Measurements from ENCODE around the gene NAALADL2. TPM values are rescaled to one million over a fixed set of nuclear protein-coding genes. Genes with fewer than 3 reads are reported as not detected.
A peak's percentile ranks its signal among the peaks of the same experiment; 100 is the strongest.

The NAALADL2 gene
- total and polyA plus RNA-seq, 2 of the 4 experiments (the other 2 are of a cell fraction): 3.8 to 19.2 TPM

DNA sequence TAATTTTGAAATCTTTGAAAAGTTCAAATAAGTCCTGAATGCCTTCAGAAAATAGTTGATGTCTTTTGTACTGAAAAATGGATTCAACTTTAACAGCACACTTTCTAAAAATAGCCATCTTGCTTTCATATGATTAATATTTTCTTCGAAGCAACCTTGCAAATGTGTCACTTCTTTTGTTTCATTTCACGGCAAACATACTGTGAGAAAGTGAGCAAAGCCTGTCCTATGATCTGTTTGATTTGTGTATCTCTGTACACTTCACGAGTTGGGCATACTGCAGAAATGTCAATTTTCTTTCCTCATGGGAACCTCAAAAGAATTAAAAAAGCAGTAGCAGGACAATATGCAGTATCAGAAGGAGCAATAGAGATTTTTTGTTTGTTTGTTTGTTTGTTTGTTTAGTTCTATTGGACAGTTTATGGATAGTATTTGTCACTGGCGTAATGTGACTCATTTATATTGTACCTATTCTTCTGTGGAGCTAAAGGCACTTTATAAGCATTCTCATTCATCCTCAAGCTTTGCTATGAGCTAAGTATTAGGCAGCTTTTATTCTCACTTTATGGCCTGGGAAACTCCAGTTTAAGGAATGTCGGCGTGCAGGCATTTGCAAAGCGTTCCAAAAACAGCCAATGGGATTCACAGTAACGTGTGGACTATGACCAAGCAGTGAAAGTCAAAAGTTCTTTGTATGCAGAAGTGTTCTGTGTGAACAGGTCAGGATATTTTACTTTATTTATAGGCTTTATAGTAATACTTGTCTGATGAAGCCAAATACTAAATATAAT, 572.0 kb downstream of the NAALADL2 start:
- Histone ChIP-seq H3K9me3 (ENCODE audit: control insufficient read depth, insufficient read depth, low read length) (no peaks in the 10 kb centered on the region), H2AK5ac (ENCODE audit: low read depth, low read length) (0 out of 2 replicates have a peak overlapping the region, but pooled peaks have one; percentile 10), H3K9ac (ENCODE audit: low read depth, low read length) (no peak overlapping the region), H2BK15ac (ENCODE audit: low read depth, low read length) (peak overlapping the region; percentile 16; the same call in 1 of the 3 replicates), H2AK9ac (replicated peaks; ENCODE audit: low read depth, low read length, poor library complexity) (no peak overlapping the region), H3K18ac (ENCODE audit: low read depth, low read length) (peak overlapping the region; percentile 99), H3K23ac (ENCODE audit: low read depth, low read length) (0 out of 2 replicates have a peak overlapping the region, but pooled peaks have one; percentile 26), H3K36me3 (ENCODE audit: control insufficient read depth, insufficient read depth, low read length) (no peaks in the 10 kb centered on the region), H3K14ac (replicated peaks; ENCODE audit: low read depth, low read length) (no peak overlapping the region; the same call in 1 of the 2 replicates), H3K56ac (ENCODE audit: extremely low read depth, insufficient read depth, low read length) (no peak overlapping the region), H4K91ac (ENCODE audit: insufficient read depth, low read depth, low read length) (peak overlapping the region; percentile 81; the same call in 1 of the 2 replicates), H3K4me2 (ENCODE audit: low read depth, low read length) (peak overlapping the region; percentile 20; the same call in 1 of the 2 replicates), H3K79me1 (ENCODE audit: low read depth in 1 of 2, low read length in 2 of 2) (no peaks in the 10 kb centered on the region), H2BK5ac (ENCODE audit: low read depth, low read length, poor library complexity, severe bottlenecking) (peak overlapping the region; percentile 97), H2AFZ (replicated peaks; ENCODE audit: low read length, poor library complexity) (no peak overlapping the region), H3K9me1 (ENCODE audit: insufficient read depth, low read length) (no peaks in the 10 kb centered on the region), H4K8ac (ENCODE audit: low read depth in 2 of 2, low read length in 2 of 2) (peak overlapping the region; percentile 36 to 44; a peak in 3 of 4 replicates), H3K27me3 (ENCODE audit: control insufficient read depth, insufficient read depth, low read length) (no peaks in the 10 kb centered on the region), H4K5ac (ENCODE audit: low read depth, low read length) (peak overlapping the region; percentile 81), H4K20me1 (ENCODE audit: insufficient read depth, low read length) (no peaks in the 10 kb centered on the region), H3K4ac (ENCODE audit: low read depth, low read length) (peak overlapping the region; percentile 47; the same call in 1 of the 2 replicates), H3K27ac (ENCODE audit: insufficient read depth, low read length) (peak overlapping the region; percentile 44; the same call in 1 of the 2 replicates), H2BK20ac (ENCODE audit: low read depth, low read length) (peak overlapping the region; percentile 73), H3K4me3 (ENCODE audit: insufficient read depth, low read depth, low read length) (no peak overlapping the region), H2BK120ac (ENCODE audit: low read depth, low read length) (peak overlapping the region; percentile 69), H3K4me1 (ENCODE audit: control insufficient read depth, insufficient read depth, low read length) (peaks cover 10% of the 10 kb centered on the region; the same call in 1 of the 2 replicates)
- no TSS peak for BruUV-seq (replicated peaks)
- peak; percentile 51 for DNase-seq
- no peak for ATAC-seq (ENCODE audit: low read depth)
- TF ChIP-seq, protein P1, sequence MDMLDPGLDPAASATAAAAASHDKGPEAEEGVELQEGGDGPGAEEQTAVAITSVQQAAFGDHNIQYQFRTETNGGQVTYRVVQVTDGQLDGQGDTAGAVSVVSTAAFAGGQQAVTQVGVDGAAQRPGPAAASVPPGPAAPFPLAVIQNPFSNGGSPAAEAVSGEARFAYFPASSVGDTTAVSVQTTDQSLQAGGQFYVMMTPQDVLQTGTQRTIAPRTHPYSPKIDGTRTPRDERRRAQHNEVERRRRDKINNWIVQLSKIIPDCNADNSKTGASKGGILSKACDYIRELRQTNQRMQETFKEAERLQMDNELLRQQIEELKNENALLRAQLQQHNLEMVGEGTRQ (IDR thresholded peaks at IDR 0.05; ENCODE audit: low read depth, low read length): no peak
- TF ChIP-seq FOS (IDR thresholded peaks at IDR 0.05; ENCODE audit: low read depth, low read length): no peak
- TF ChIP-seq MAZ (IDR thresholded peaks at IDR 0.05; ENCODE audit: borderline replicate concordance, low read depth, low read length): no peak
- TF ChIP-seq RFX5 (IDR thresholded peaks at IDR 0.05; ENCODE audit: low read depth, low read length): no peak
- TF ChIP-seq, protein P2, sequence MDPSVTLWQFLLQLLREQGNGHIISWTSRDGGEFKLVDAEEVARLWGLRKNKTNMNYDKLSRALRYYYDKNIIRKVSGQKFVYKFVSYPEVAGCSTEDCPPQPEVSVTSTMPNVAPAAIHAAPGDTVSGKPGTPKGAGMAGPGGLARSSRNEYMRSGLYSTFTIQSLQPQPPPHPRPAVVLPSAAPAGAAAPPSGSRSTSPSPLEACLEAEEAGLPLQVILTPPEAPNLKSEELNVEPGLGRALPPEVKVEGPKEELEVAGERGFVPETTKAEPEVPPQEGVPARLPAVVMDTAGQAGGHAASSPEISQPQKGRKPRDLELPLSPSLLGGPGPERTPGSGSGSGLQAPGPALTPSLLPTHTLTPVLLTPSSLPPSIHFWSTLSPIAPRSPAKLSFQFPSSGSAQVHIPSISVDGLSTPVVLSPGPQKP (IDR thresholded peaks at IDR 0.05; ENCODE audit: borderline replicate concordance, low read depth, low read length): no peak
- in situ Hi-C loops (cut with MboI; ENCODE audit: low sequenced_read_pairs) (no loop called here), dilution Hi-C loops (cut with HindIII; ENCODE audit: low sequenced_read_pairs, unreplicated experiment) (no loop called here), intact Hi-C loops (cut with micrococcal nuclease) (loop anchor here (1.0 to 10.0 kb wide), 3 partner anchors 524 to 999 kb away; no protein-coding TSS in a partner anchor)
- POLR2A ChIA-PET (ENCODE audit: unreplicated experiment): no interaction called here
- no CpG with 5 or more reads among the region's 8 CpGs for WGBS, 2 experiments (ENCODE audit: extremely low coverage in 2 of 2, insufficient read length in 1 of 2)
- CTCF ChIA-PET: no interaction called here

Data from IMR-90 (cell line).